AG04450 (cell line): ENCODE results near the gene SOAT1. TPM values are rescaled to one million over a fixed set of nuclear protein-coding genes. Genes with fewer than 3 reads are reported as not detected.

Experiments
- CTCF ChIA-PET: fragments of 300-600, 350-600 bp; formaldehyde crosslinking; extraction: SDS; loops from one replicate; lab custom pipeline; 2022; ENCODE audit warnings: antibody characterized with exemption, inconsistent platforms; lab: Charles Lee
- POLR2A ChIA-PET: fragments of 350-600 bp; formaldehyde crosslinking; extraction: SDS; loops from one replicate; lab custom pipeline; 2021; ENCODE audit warnings: antibody characterized with exemption, inconsistent platforms; lab: Yijun Ruan, JAX
- DNase-seq: peaks from one replicate; pipeline ENCODE4 v3.0.0-alpha.2; 2011; ENCODE audit warnings: low read depth, low spot score
- H3K27ac ChIP-seq: one replicate; pipeline ENCODE4 v1.5.1; 2012; ENCODE audit warnings: low read depth, low read length, control low read depth
- H3K27me3 ChIP-seq: one replicate; pipeline ENCODE4 v1.6.0; 2012; ENCODE audit warnings: low read length; ENCODE audit not compliant: control insufficient read depth, insufficient read depth
- H3K4me3 ChIP-seq: 2 replicates; pipeline ENCODE4 v1.5.1; 2011; ENCODE audit warnings: mild to moderate bottlenecking, low read depth, low read length, control low read depth
- H3K9me3 ChIP-seq: 2 replicates; pipeline ENCODE4 v1.5.1; 2012; ENCODE audit warnings: low read length; ENCODE audit not compliant: control insufficient read depth, insufficient read depth
- CTCF ChIP-seq: IDR thresholded peaks from 2 replicates; pipeline ENCODE4 v1.5.1; 2011; ENCODE audit warnings: low read depth, low read length, control low read depth, inconsistent platforms
- polyA plus RNA-seq: library from polyadenylated mRNA; depleted of rRNA; stranded (reverse); fragments of >200 nt; gene quantifications from 2 replicates; pipeline ENCODE4 v1.2.3, GENCODE V29; 2011

Gene SOAT1
- polyA plus RNA-seq, 1 experiment, result 54.2 TPM

- Histone ChIP-seq H3K27me3 (no peaks in the 10 kb centered on the region), H3K9me3 (no peaks in the 10 kb centered on the region; the same call in 1 of the 2 replicates), H3K4me3 (no peak overlapping the region), H3K27ac (no peak overlapping the region)
- no peak for TF ChIP-seq CTCF
- POLR2A ChIA-PET, result interaction anchor here (0.6 kb wide), 1 partner anchor 23 kb away, joined by 4 read pairs; no protein-coding TSS in a partner anchor
- CTCF ChIA-PET, result interaction anchor here (0.6 kb wide), 1 partner anchor 39 kb away, joined by 4 read pairs; no protein-coding TSS in a partner anchor
- DNase-seq, result no peak
Measured at GRCh38 chr1:179323436-179323835, 29.8 kb downstream of the SOAT1 start.

GRCh38 chr1:179325836-179326235 lies 32.2 kb downstream of the SOAT1 start:
- TF ChIP-seq CTCF, result no peak
- DNase-seq, result no peak
- no peak overlapping the region for H3K4me3 ChIP-seq
- H3K27me3 ChIP-seq, result no peaks in the 10 kb centered on the region
- ChIA-PET CTCF (interaction anchor here (0.6 to 1.2 kb wide), 4 partner anchors 44 to 247 kb away, joined by 3 to 4 read pairs (median 3); no protein-coding TSS in a partner anchor), POLR2A (no interaction called here)
- H3K9me3 ChIP-seq, result no peaks in the 10 kb centered on the region; the same call in 1 of the 2 replicates
- no peak overlapping the region for H3K27ac ChIP-seq

GRCh38 chr1:179326746-179327145 lies 33.1 kb downstream of the SOAT1 start:
- no peak for DNase-seq
- TF ChIP-seq CTCF, result no peak
- Histone ChIP-seq H3K9me3 (no peaks in the 10 kb centered on the region; the same call in 1 of the 2 replicates), H3K4me3 (no peak overlapping the region), H3K27me3 (no peaks in the 10 kb centered on the region), H3K27ac (no peak overlapping the region)
- POLR2A ChIA-PET, result no interaction called here
- CTCF ChIA-PET, result interaction anchor here (1.2 to 1.6 kb wide), 2 partner anchors 43 to 205 kb away, joined by 3 to 6 read pairs; no protein-coding TSS in a partner anchor

GRCh38 chr1:179327196-179327595 lies 33.6 kb downstream of the SOAT1 start:
- H3K27ac ChIP-seq, result no peak overlapping the region
- DNase-seq, result no peak
- H3K4me3 ChIP-seq, result no peak overlapping the region
- ChIA-PET CTCF (interaction anchor here (1.2 to 1.6 kb wide), 3 partner anchors 11 to 206 kb away, joined by 3 to 6 read pairs (median 3); no protein-coding TSS in a partner anchor), POLR2A (no interaction called here)
- no peak for TF ChIP-seq CTCF
- H3K27me3 ChIP-seq, result no peaks in the 10 kb centered on the region
- H3K9me3 ChIP-seq, result no peaks in the 10 kb centered on the region; the same call in 1 of the 2 replicates

GRCh38 chr1:179327679-179328078 lies 34.1 kb downstream of the SOAT1 start:
- Histone ChIP-seq H3K27ac (no peak overlapping the region), H3K9me3 (no peaks in the 10 kb centered on the region; the same call in 1 of the 2 replicates), H3K27me3 (no peaks in the 10 kb centered on the region), H3K4me3 (no peak overlapping the region)
- ChIA-PET CTCF (interaction anchor here (1.0 to 1.6 kb wide), 3 partner anchors 11 to 249 kb away, joined by 3 to 6 read pairs (median 3); no protein-coding TSS in a partner anchor), POLR2A (no interaction called here)
- no peak for TF ChIP-seq CTCF
- no peak for DNase-seq
